ENCODE measurements around the gene TRIM72.

- no peak for TF ChIP-seq CTCF (IDR thresholded peaks at IDR 0.05)
- no peak for TF ChIP-seq POLR2A (IDR thresholded peaks at IDR 0.05)
These were observed 8.8 kb upstream of the TRIM72 start for GRCh38 chr16:31204871-31205666.

Data from Peyer's patch (tissue), 4 donors.